ENCODE measurements around the gene RPS5.

Gene RPS5

GRCh38 chr19:58429745-58430144 is 42.7 kb downstream of the RPS5 start:
- Histone ChIP-seq H2AFZ (ENCODE audit: low read length) (no peak overlapping the region), H3K4ac (ENCODE audit: low read length) (no peak overlapping the region), H2BK12ac (ENCODE audit: low read length) (no peak overlapping the region), H3K18ac (ENCODE audit: low read length) (no peak overlapping the region), H4K8ac (ENCODE audit: low read depth, low read length) (no peak overlapping the region), H3K9ac (ENCODE audit: low read depth, low read length, poor library complexity) (no peak overlapping the region), H2BK5ac (ENCODE audit: low read length) (no peak overlapping the region), H3K27ac (replicated peaks; ENCODE audit: low read length) (no peak overlapping the region), H3K4me2 (ENCODE audit: insufficient read depth, low read length, poor library complexity, severe bottlenecking) (no peak overlapping the region), H3K14ac (ENCODE audit: low read length) (no peak overlapping the region), H2BK120ac (ENCODE audit: low read depth, low read length) (no peak overlapping the region), H3K23ac (ENCODE audit: low read depth, low read length, poor library complexity) (no peak overlapping the region), H3K27me3 (ENCODE audit: control insufficient read depth in 3 of 3, insufficient read depth in 3 of 3, low read depth in 1 of 3, low read length in 3 of 3) (no peaks in the 10 kb centered on the region), H4K91ac (ENCODE audit: low read depth, low read length, poor library complexity) (no peak overlapping the region), H3K79me1 (ENCODE audit: low read depth, low read length) (no peaks in the 10 kb centered on the region), H2AK5ac (ENCODE audit: low read depth, low read length) (no peak overlapping the region), H3K4me1 (ENCODE audit: control insufficient read depth in 2 of 2, insufficient read depth in 1 of 2, low read depth in 1 of 2, low read length in 2 of 2) (no peaks in the 10 kb centered on the region), H3K4me3 (ENCODE audit: low read length in 2 of 2) (no peak overlapping the region), H2BK15ac (ENCODE audit: low read length) (no peak overlapping the region), H3K36me3 (replicated peaks in 1 of 2; ENCODE audit: control insufficient read depth in 2 of 2, insufficient read depth in 2 of 2, low read length in 2 of 2) (peaks cover 28 to 53% of the 10 kb centered on the region in 2 donors), H3K9me3 (replicated peaks in 1 of 2; ENCODE audit: control insufficient read depth in 2 of 2, insufficient read depth in 1 of 2, low read depth in 1 of 2, low read length in 2 of 2) (peaks cover 63 to 73% of the 10 kb centered on the region in 2 donors)
- no peak for DNase-seq (ENCODE audit: low spot score)

GRCh38 chr19:58434217-58434616 is 47.1 kb downstream of the RPS5 start:
- Histone ChIP-seq H4K8ac (ENCODE audit: low read depth, low read length) (no peak overlapping the region), H3K14ac (ENCODE audit: low read length) (no peak overlapping the region), H3K79me1 (ENCODE audit: low read depth, low read length) (peaks cover 3% of the 10 kb centered on the region), H2BK15ac (ENCODE audit: low read length) (no peak overlapping the region), H3K4me2 (ENCODE audit: insufficient read depth, low read length, poor library complexity, severe bottlenecking) (no peak overlapping the region), H3K4me1 (ENCODE audit: control insufficient read depth in 2 of 2, insufficient read depth in 1 of 2, low read depth in 1 of 2, low read length in 2 of 2) (peaks cover 0 to 3% of the 10 kb centered on the region in 2 donors), H4K91ac (ENCODE audit: low read depth, low read length, poor library complexity) (no peak overlapping the region), H2AFZ (ENCODE audit: low read length) (no peak overlapping the region), H3K27ac (replicated peaks; ENCODE audit: low read length) (no peak overlapping the region), H3K36me3 (replicated peaks in 1 of 2; ENCODE audit: control insufficient read depth in 2 of 2, insufficient read depth in 2 of 2, low read length in 2 of 2) (peaks cover 38 to 79% of the 10 kb centered on the region in 2 donors), H2BK5ac (ENCODE audit: low read length) (no peak overlapping the region), H3K9me3 (replicated peaks in 1 of 2; ENCODE audit: control insufficient read depth in 2 of 2, insufficient read depth in 1 of 2, low read depth in 1 of 2, low read length in 2 of 2) (peaks cover 62 to 91% of the 10 kb centered on the region in 2 donors), H3K9ac (ENCODE audit: low read depth, low read length, poor library complexity) (no peak overlapping the region), H2AK5ac (ENCODE audit: low read depth, low read length) (no peak overlapping the region), H3K18ac (ENCODE audit: low read length) (no peak overlapping the region), H3K4ac (ENCODE audit: low read length) (no peak overlapping the region), H3K23ac (ENCODE audit: low read depth, low read length, poor library complexity) (no peak overlapping the region), H2BK120ac (ENCODE audit: low read depth, low read length) (no peak overlapping the region), H3K27me3 (ENCODE audit: control insufficient read depth in 3 of 3, insufficient read depth in 3 of 3, low read depth in 1 of 3, low read length in 3 of 3) (no peaks in the 10 kb centered on the region), H3K4me3 (ENCODE audit: low read length in 2 of 2) (no peak overlapping the region), H2BK12ac (ENCODE audit: low read length) (no peak overlapping the region)
- no CpG with 5 or more reads among the region's 2 CpGs for WGBS, 2 donors (ENCODE audit: extremely low coverage in 2 of 2, insufficient read length in 2 of 2, insufficient replicate concordance in 1 of 2)
- no peak for DNase-seq (ENCODE audit: low spot score)

GRCh38 chr19:58439576-58440554 is 52.8 kb downstream of the RPS5 start, which contains the start of gene ZNF132:
TSS of gene ZNF132 (minus strand) at chr19:58440153. CDS start at chr19:58439821, 332 bp downstream.
- Histone ChIP-seq H3K4me3 (ENCODE audit: low read length in 2 of 2) (peak within 1 kb of the TSS; percentile 69 to 87), H3K4ac (ENCODE audit: low read length) (peak within 1 kb of the TSS; percentile 79), H3K27me3 (ENCODE audit: control insufficient read depth in 3 of 3, insufficient read depth in 3 of 3, low read depth in 1 of 3, low read length in 3 of 3) (no peaks in the 10 kb centered on the region), H3K14ac (ENCODE audit: low read length) (peak within 1 kb of the TSS; percentile 73), H3K4me2 (ENCODE audit: insufficient read depth, low read length, poor library complexity, severe bottlenecking) (peak within 1 kb of the TSS; percentile 93), H2AFZ (ENCODE audit: low read length) (peak within 1 kb of the TSS; percentile 82), H2BK5ac (ENCODE audit: low read length) (no peak within 1 kb of the TSS), H3K9ac (ENCODE audit: low read depth, low read length, poor library complexity) (peak within 1 kb of the TSS; percentile 87), H3K18ac (ENCODE audit: low read length) (peak within 1 kb of the TSS; percentile 92), H2BK15ac (ENCODE audit: low read length) (no peak within 1 kb of the TSS), H3K9me3 (replicated peaks in 1 of 2; ENCODE audit: control insufficient read depth in 2 of 2, insufficient read depth in 1 of 2, low read depth in 1 of 2, low read length in 2 of 2) (peaks cover 25 to 37% of the 10 kb centered on the region in 2 donors), H3K36me3 (replicated peaks in 1 of 2; ENCODE audit: control insufficient read depth in 2 of 2, insufficient read depth in 2 of 2, low read length in 2 of 2) (peaks cover 9 to 30% of the 10 kb centered on the region in 2 donors), H2AK5ac (ENCODE audit: low read depth, low read length) (peak within 1 kb of the TSS; percentile 66), H3K27ac (replicated peaks; ENCODE audit: low read length) (no peak within 1 kb of the TSS), H4K91ac (ENCODE audit: low read depth, low read length, poor library complexity) (no peak within 1 kb of the TSS), H2BK12ac (ENCODE audit: low read length) (no peak within 1 kb of the TSS), H3K4me1 (ENCODE audit: control insufficient read depth in 2 of 2, insufficient read depth in 1 of 2, low read depth in 1 of 2, low read length in 2 of 2) (peaks cover 0 to 10% of the 10 kb centered on the region in 2 donors), H2BK120ac (ENCODE audit: low read depth, low read length) (no peak within 1 kb of the TSS), H4K8ac (ENCODE audit: low read depth, low read length) (no peak within 1 kb of the TSS), H3K79me1 (ENCODE audit: low read depth, low read length) (peaks cover 6% of the 10 kb centered on the region), H3K23ac (ENCODE audit: low read depth, low read length, poor library complexity) (peak within 1 kb of the TSS; percentile 40)
- no CpG with 5 or more reads among the region's 59 CpGs for WGBS, 2 donors (ENCODE audit: extremely low coverage in 2 of 2, insufficient read length in 2 of 2, insufficient replicate concordance in 1 of 2)
- peak; percentile 97 for DNase-seq (ENCODE audit: low spot score)

- Histone ChIP-seq H2AK5ac (ENCODE audit: low read depth, low read length) (peak overlapping the region; percentile 66), H4K8ac (ENCODE audit: low read depth, low read length) (no peak overlapping the region), H3K14ac (ENCODE audit: low read length) (peak overlapping the region; percentile 21), H2BK12ac (ENCODE audit: low read length) (no peak overlapping the region), H3K79me1 (ENCODE audit: low read depth, low read length) (peaks cover 6% of the 10 kb centered on the region), H2BK15ac (ENCODE audit: low read length) (no peak overlapping the region), H3K4me2 (ENCODE audit: insufficient read depth, low read length, poor library complexity, severe bottlenecking) (peak overlapping the region; percentile 93), H3K23ac (ENCODE audit: low read depth, low read length, poor library complexity) (no peak overlapping the region), H3K36me3 (replicated peaks in 1 of 2; ENCODE audit: control insufficient read depth in 2 of 2, insufficient read depth in 2 of 2, low read length in 2 of 2) (peaks cover 5 to 23% of the 10 kb centered on the region in 2 donors), H2BK5ac (ENCODE audit: low read length) (no peak overlapping the region), H3K4ac (ENCODE audit: low read length) (no peak overlapping the region), H3K27me3 (ENCODE audit: control insufficient read depth in 3 of 3, insufficient read depth in 3 of 3, low read depth in 1 of 3, low read length in 3 of 3) (no peaks in the 10 kb centered on the region), H3K4me1 (ENCODE audit: control insufficient read depth in 2 of 2, insufficient read depth in 1 of 2, low read depth in 1 of 2, low read length in 2 of 2) (peaks cover 0 to 10% of the 10 kb centered on the region in 2 donors), H3K27ac (replicated peaks; ENCODE audit: low read length) (no peak overlapping the region), H3K9ac (ENCODE audit: low read depth, low read length, poor library complexity) (peak overlapping the region; percentile 60), H2BK120ac (ENCODE audit: low read depth, low read length) (no peak overlapping the region), H3K9me3 (replicated peaks in 1 of 2; ENCODE audit: control insufficient read depth in 2 of 2, insufficient read depth in 1 of 2, low read depth in 1 of 2, low read length in 2 of 2) (peaks cover 21 to 30% of the 10 kb centered on the region in 2 donors), H3K18ac (ENCODE audit: low read length) (peak overlapping the region; percentile 92), H2AFZ (ENCODE audit: low read length) (peak overlapping the region; percentile 82), H4K91ac (ENCODE audit: low read depth, low read length, poor library complexity) (no peak overlapping the region), H3K4me3 (ENCODE audit: low read length in 2 of 2) (peak overlapping the region; percentile 69 to 83)
- whole genome bisulfite sequencing, 2 donors (ENCODE audit: extremely low coverage in 2 of 2, insufficient read length in 2 of 2, insufficient replicate concordance in 1 of 2): no CpG with 5 or more reads among the region's 31 CpGs
- no peak for DNase-seq (ENCODE audit: low spot score)
These were observed 53.5 kb downstream of the RPS5 start for GRCh38 chr19:58440556-58440955.

Data from neuronal stem cell (in vitro differentiated cells).